CD4-positive, CD25-positive, alpha-beta regulatory T cell (primary cell): ENCODE results near the gene OLA1. TPM values are rescaled to one million over a fixed set of nuclear protein-coding genes. Genes with fewer than 3 reads are reported as not detected.
"Not testable (repeated sequence)": the region's sequence is repeated elsewhere in the genome, so short reads cannot be mapped to it uniquely, and the experiment has no call there.

Experiments
- ATAC-seq, 2 donors: fragments of 150-1000 bp; cut with Tn5 transposase; one replicate each; pipeline ENCODE4 v1.10.0; 2021; ENCODE audit warnings: low read depth in 2 of 2, moderate number of reproducible peaks in 2 of 2, moderate library complexity in 1 of 2
- DNase-seq, 3 donors: peaks; one replicate each; pipeline versions ENCODE4 v3.0.0 to v3.0.0-alpha.2; 2012 to 2022; ENCODE audit warnings: mixed read lengths in 1 of 3
- H3K27ac ChIP-seq: one replicate; pipeline ENCODE4 v1.7.0; 2013; ENCODE audit warnings: mild to moderate bottlenecking, low read length; ENCODE audit not compliant: insufficient read depth, poor library complexity, severe bottlenecking
- H3K27me3 ChIP-seq: one replicate; pipeline ENCODE4 v1.7.0; 2013; ENCODE audit warnings: low read length; ENCODE audit not compliant: control insufficient read depth, insufficient read depth
- H3K36me3 ChIP-seq: one replicate; pipeline ENCODE4 v1.7.0; 2013; ENCODE audit warnings: mild to moderate bottlenecking, low read length, moderate library complexity; ENCODE audit not compliant: control insufficient read depth, insufficient read depth
- H3K4me1 ChIP-seq: 2 replicates; pipeline ENCODE4 v1.7.0; 2013; ENCODE audit warnings: mild to moderate bottlenecking, low read length; ENCODE audit not compliant: insufficient read depth, control insufficient read depth, poor library complexity, severe bottlenecking
- H3K4me3 ChIP-seq: one replicate; pipeline ENCODE4 v1.7.0; 2013; ENCODE audit warnings: low read depth, mild to moderate bottlenecking, low read length, moderate library complexity
- H3K9me3 ChIP-seq, 2 experiments: 1 replicate in 1 of 2; 2 replicates in 1 of 2; pipeline ENCODE4 v1.7.0; 2013; ENCODE audit warnings: low read length in 2 of 2, mild to moderate bottlenecking in 1 of 2, moderate library complexity in 1 of 2; ENCODE audit not compliant: control insufficient read depth in 2 of 2
- H3K27ac Mint-ChIP-seq, 3 donors: one replicate each; pipeline ENCODE4 v1.8.0; 2020 to 2022; ENCODE audit warnings: mild to moderate bottlenecking in 3 of 3, mixed read lengths in 3 of 3, moderate library complexity in 2 of 3
- H3K27me3 Mint-ChIP-seq: one replicate; pipeline ENCODE4 v1.8.0; 2022; ENCODE audit warnings: mild to moderate bottlenecking, mixed read lengths
- H3K36me3 Mint-ChIP-seq: one replicate; pipeline ENCODE4 v1.8.0; 2020; ENCODE audit warnings: mixed read lengths
- H3K4me1 Mint-ChIP-seq, 4 donors: one replicate each; pipeline ENCODE4 v1.8.0; 2020 to 2022; ENCODE audit warnings: mixed read lengths in 4 of 4, mild to moderate bottlenecking in 1 of 4
- H3K4me3 Mint-ChIP-seq, 4 donors: one replicate each; pipeline ENCODE4 v1.8.0; 2020 to 2022; ENCODE audit warnings: mild to moderate bottlenecking in 4 of 4, mixed read lengths in 4 of 4, moderate library complexity in 3 of 4
- H3K9me3 Mint-ChIP-seq, 7 donors: one replicate each; pipeline ENCODE4 v1.8.0; 2020 to 2022; ENCODE audit warnings: mixed read lengths in 7 of 7, mild to moderate bottlenecking in 3 of 7, moderate library complexity in 2 of 7
- polyA plus RNA-seq, 4 donors: library from polyadenylated mRNA; unstranded; fragments of 300-500 nt; fragmentation: Illumina TruSeq; gene quantifications; one replicate each; pipeline ENCODE4 v1.2.3, GENCODE V29; 2021
- total RNA-seq: library from RNA; stranded (reverse); gene quantifications from one replicate; pipeline ENCODE4 v1.2.3, GENCODE V29; 2022

The OLA1 gene
- 36.9 TPM for total RNA-seq
- polyA plus RNA-seq: 10 to 100 TPM; 54.1 to 77.4 (median 62.3) TPM

- H3K4me3 ChIP-seq: peak within 1 kb of the TSS; percentile 83
- Mint-ChIP-seq H3K9me3 (no peaks in the 10 kb centered on the region), H3K36me3 (peaks cover 9% of the 10 kb centered on the region), H3K27ac (peak within 1 kb of the TSS; percentile 75 to 90 (median 90)), H3K4me1 (peaks cover 16 to 30% (median 25%) of the 10 kb centered on the region in 4 donors), H3K4me3 (peak within 1 kb of the TSS; percentile 87 to 96 (median 88)), H3K27me3 (no peaks in the 10 kb centered on the region)
- peaks cover 20% of the 10 kb centered on the region for H3K4me1 ChIP-seq
- peak within 1 kb of the TSS; percentile 70 for H3K27ac ChIP-seq
- peak; percentile 97 to 99 for ATAC-seq
- H3K9me3 ChIP-seq: no peaks in the 10 kb centered on the region
- H3K27me3 ChIP-seq: no peaks in the 10 kb centered on the region
- peak; percentile 93 to 95 (median 95) for DNase-seq
- H3K36me3 ChIP-seq: peaks cover 5% of the 10 kb centered on the region
Observed at GRCh38 chr2:174248187-174248997, at the start of gene OLA1. OLA1 (minus strand) TSS chr2:174248532; CDS start chr2:174246815, 1,717 bp downstream.

- H3K27ac ChIP-seq: no peak overlapping the region
- ATAC-seq: no peak
- H3K27ac Mint-ChIP-seq: no peak overlapping the region
Observed at GRCh38 chr2:174292908-174293307, 44.6 kb upstream of the OLA1 start.

GRCh38 chr2:174286172-174286571 lies 37.8 kb upstream of the OLA1 start:
- Mint-ChIP-seq H3K4me3 (no peak overlapping the region), H3K27ac (no peak overlapping the region), H3K27me3 (peaks cover 49% of the 10 kb centered on the region), H3K9me3 (peaks cover 0 to 14% (median 2%) of the 10 kb centered on the region in 7 donors), H3K36me3 (no peaks in the 10 kb centered on the region), H3K4me1 (no peaks in the 10 kb centered on the region)
- DNase-seq (no peak), ATAC-seq (no peak)
- Histone ChIP-seq H3K4me3 (no peak overlapping the region), H3K36me3 (no peaks in the 10 kb centered on the region), H3K27me3 (peaks cover 27% of the 10 kb centered on the region), H3K9me3 (no peaks in the 10 kb centered on the region), H3K4me1 (no peaks in the 10 kb centered on the region), H3K27ac (no peak overlapping the region)

More at GRCh38 chr2:174292908-174293307, 44.6 kb upstream of the OLA1 start:
- H3K4me3 ChIP-seq: no peak overlapping the region
- Mint-ChIP-seq H3K4me3 (no peak overlapping the region), H3K27me3 (peaks cover 42% of the 10 kb centered on the region), H3K36me3 (no peaks in the 10 kb centered on the region), H3K9me3 (peaks cover 0 to 11% (median 0%) of the 10 kb centered on the region in 7 donors), H3K4me1 (no peaks in the 10 kb centered on the region)
- no peaks in the 10 kb centered on the region for H3K27me3 ChIP-seq
- H3K4me1 ChIP-seq: no peaks in the 10 kb centered on the region
- H3K36me3 ChIP-seq: no peaks in the 10 kb centered on the region
- peaks cover 0 to 10% of the 10 kb centered on the region in 2 experiments for H3K9me3 ChIP-seq
- DNase-seq: no peak

- Mint-ChIP-seq H3K36me3 (no peaks in the 10 kb centered on the region), H3K27ac (no peak overlapping the region), H3K9me3 (peaks cover 0 to 7% (median 0%) of the 10 kb centered on the region in 7 donors), H3K27me3 (peaks cover 40% of the 10 kb centered on the region), H3K4me3 (no peak overlapping the region), H3K4me1 (no peaks in the 10 kb centered on the region)
- no peak for DNase-seq
- no peaks in the 10 kb centered on the region for H3K36me3 ChIP-seq
- no peak overlapping the region for H3K4me3 ChIP-seq
- no peaks in the 10 kb centered on the region for H3K9me3 ChIP-seq
- no peak for ATAC-seq
- no peak overlapping the region for H3K27ac ChIP-seq
- peaks cover 24% of the 10 kb centered on the region for H3K27me3 ChIP-seq
- H3K4me1 ChIP-seq: no peaks in the 10 kb centered on the region
Observed at GRCh38 chr2:174282441-174282840, 34.1 kb upstream of the OLA1 start.

- no peaks in the 10 kb centered on the region for H3K36me3 ChIP-seq
- Mint-ChIP-seq H3K36me3 (no peaks in the 10 kb centered on the region), H3K27me3 (peaks cover 37% of the 10 kb centered on the region)
Observed at GRCh38 chr2:174281736-174282135, 33.4 kb upstream of the OLA1 start.

GRCh38 chr2:174280596-174280995 lies 32.3 kb upstream of the OLA1 start:
- Mint-ChIP-seq H3K9me3 (peaks cover 0 to 3% (median 0%) of the 10 kb centered on the region in 7 donors), H3K27ac (no peak overlapping the region), H3K36me3 (no peaks in the 10 kb centered on the region), H3K4me3 (no peak overlapping the region), H3K4me1 (no peaks in the 10 kb centered on the region), H3K27me3 (peaks cover 30% of the 10 kb centered on the region)
- no peaks in the 10 kb centered on the region for H3K36me3 ChIP-seq
- no peaks in the 10 kb centered on the region for H3K4me1 ChIP-seq
- H3K27me3 ChIP-seq: peaks cover 20% of the 10 kb centered on the region
- DNase-seq (no peak), ATAC-seq (no peak)
- no peak overlapping the region for H3K4me3 ChIP-seq
- no peaks in the 10 kb centered on the region for H3K9me3 ChIP-seq
- H3K27ac ChIP-seq: no peak overlapping the region

More at GRCh38 chr2:174281736-174282135, 33.4 kb upstream of the OLA1 start:
- peaks cover 0 to 6% (median 0%) of the 10 kb centered on the region in 7 donors for H3K9me3 Mint-ChIP-seq
- no peaks in the 10 kb centered on the region for H3K4me1 Mint-ChIP-seq
- no peak for ATAC-seq
- no peak overlapping the region for H3K4me3 ChIP-seq
- no peaks in the 10 kb centered on the region for H3K4me1 ChIP-seq
- H3K9me3 ChIP-seq: no peaks in the 10 kb centered on the region
- H3K27ac Mint-ChIP-seq: no peak overlapping the region
- no peak overlapping the region for H3K27ac ChIP-seq
- peaks cover 24% of the 10 kb centered on the region for H3K27me3 ChIP-seq
- no peak for DNase-seq
- H3K4me3 Mint-ChIP-seq: no peak overlapping the region

GRCh38 chr2:174270263-174270662 lies 21.9 kb upstream of the OLA1 start:
- H3K27me3 ChIP-seq: peaks cover 14% of the 10 kb centered on the region
- H3K4me1 ChIP-seq, H3K9me3 Mint-ChIP-seq, H3K4me3 Mint-ChIP-seq, H3K36me3 Mint-ChIP-seq, H3K4me3 ChIP-seq, DNase-seq, H3K27ac ChIP-seq, ATAC-seq, H3K27ac Mint-ChIP-seq, H3K4me1 Mint-ChIP-seq, H3K36me3 ChIP-seq, H3K9me3 ChIP-seq: not testable (repeated sequence)
- H3K27me3 Mint-ChIP-seq: peaks cover 26% of the 10 kb centered on the region

- ATAC-seq (no peak), DNase-seq (no peak)
- Mint-ChIP-seq H3K36me3 (no peaks in the 10 kb centered on the region), H3K27me3 (peaks cover 29% of the 10 kb centered on the region), H3K4me1 (no peaks in the 10 kb centered on the region), H3K27ac (no peak overlapping the region), H3K9me3 (peaks cover 0 to 2% (median 0%) of the 10 kb centered on the region in 7 donors), H3K4me3 (no peak overlapping the region)
- Histone ChIP-seq H3K27ac (no peak overlapping the region), H3K4me3 (no peak overlapping the region), H3K36me3 (no peaks in the 10 kb centered on the region), H3K4me1 (no peaks in the 10 kb centered on the region), H3K9me3 (no peaks in the 10 kb centered on the region), H3K27me3 (peaks cover 24% of the 10 kb centered on the region)
Observed at GRCh38 chr2:174266288-174266687, 18.0 kb upstream of the OLA1 start.
